NCI-H524 (cell line): ENCODE data around the gene MRAS.

Source experiments
- DNase-seq, 2 experiments: peaks; one replicate each; lab custom pipeline; 2025; lab: John Stamatoyannopoulos, UW

MRAS gene

DNA sequence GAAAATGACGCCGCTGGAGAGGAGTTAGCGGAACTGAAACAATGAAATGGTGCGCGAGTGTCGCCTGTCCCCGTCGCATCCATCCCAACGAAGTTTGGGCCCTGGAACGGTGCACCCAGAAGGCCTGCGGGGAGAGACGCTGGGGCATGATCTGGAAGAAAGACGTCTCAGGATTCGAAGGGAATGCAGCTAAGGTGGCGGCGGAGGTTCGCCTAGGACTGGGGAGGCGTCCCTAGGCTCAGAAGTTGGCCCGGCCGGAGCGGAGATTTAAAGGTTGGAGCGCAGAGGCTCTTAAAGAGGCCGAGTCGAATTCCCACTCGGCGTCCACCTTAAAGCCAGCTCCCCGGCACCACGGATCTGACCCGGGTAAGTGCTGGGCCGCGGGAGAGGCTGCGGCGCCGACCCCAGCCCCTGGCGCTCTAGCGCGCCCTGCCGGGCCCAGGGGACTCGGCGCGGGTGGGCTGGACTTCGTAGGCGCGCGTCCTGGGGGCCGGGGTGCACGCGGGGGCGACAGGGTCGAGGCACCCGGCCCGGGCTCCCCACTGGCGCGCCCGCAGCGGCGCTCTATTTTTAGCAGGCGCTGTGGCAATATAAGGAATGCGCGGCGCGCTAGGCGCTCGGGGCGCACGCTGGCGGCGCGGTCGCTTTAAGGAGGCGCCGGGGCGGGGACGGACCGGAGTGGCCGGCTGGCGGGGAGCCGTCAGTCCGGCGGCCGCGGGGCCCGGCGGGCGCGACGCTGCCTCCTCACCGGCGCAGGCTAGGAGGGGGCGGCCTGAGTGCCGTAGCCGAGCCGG lies at the start of gene MRAS:
MRAS (plus strand) TSS at position 620 of the 794 bp plus-strand sequence. CDS start 24,305 bp downstream, outside the sequence.
- peak; percentile 61 to 82 for DNase-seq

DNA sequence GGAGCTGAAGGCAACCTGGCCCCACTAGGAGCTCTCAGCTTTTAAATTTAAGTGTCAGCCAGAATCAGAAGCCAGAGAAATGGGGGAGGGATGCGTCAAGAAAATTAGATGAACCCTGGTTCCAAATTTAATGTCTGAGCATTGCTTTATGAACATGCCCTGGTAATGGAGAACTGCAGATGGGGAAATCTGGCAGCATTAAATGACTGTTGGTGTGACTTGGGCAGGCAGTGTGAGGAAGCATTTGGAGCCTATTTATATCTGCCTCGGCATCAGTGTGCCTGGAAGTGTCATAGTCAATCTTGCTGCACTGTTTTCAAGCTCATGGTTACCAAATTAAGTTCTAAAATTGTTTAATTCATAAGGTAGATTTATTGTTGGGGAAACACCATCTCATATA lies 47.7 kb upstream of the MRAS start:
- DNase-seq = no peak

DNA sequence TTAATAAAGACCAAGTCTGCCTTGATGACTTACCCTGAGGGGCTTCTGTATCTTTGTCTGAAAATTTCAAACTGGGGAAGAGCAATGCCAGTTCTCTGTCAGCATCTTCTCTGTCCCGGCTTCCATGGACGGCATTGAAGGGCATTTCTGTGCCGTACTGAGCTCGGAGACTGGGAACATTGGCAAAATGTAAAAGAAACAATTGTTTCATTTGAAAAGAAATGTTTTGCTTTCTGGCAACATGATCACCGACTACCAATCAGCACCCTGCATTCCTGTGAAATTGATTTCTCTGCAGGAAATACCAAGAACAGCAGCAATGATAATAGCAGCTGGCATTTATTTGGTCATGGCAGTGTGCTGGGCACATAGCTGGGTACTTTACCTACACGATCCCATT lies 44.9 kb upstream of the MRAS start:
- no peak for DNase-seq

DNA sequence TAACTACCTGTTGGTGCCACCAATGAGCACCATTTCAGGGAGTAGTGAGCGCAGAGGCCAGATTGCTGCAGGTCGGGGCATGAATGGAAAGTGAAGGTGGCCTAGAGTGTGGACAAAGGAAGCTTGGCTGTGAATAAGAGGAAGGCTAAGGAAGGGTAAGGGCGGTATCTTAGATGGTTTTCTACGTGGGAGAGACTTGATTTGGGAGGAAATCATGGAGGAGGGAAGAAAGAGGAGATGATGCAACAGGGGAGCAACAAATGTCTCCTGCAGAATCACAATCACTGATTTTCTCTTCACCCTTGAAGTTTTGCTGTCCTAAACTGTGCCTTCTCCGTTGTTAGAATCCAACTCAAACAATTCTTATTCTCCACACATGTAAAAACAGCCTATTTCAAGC lies 40.5 kb upstream of the MRAS start:
- DNase-seq = no peak

DNA sequence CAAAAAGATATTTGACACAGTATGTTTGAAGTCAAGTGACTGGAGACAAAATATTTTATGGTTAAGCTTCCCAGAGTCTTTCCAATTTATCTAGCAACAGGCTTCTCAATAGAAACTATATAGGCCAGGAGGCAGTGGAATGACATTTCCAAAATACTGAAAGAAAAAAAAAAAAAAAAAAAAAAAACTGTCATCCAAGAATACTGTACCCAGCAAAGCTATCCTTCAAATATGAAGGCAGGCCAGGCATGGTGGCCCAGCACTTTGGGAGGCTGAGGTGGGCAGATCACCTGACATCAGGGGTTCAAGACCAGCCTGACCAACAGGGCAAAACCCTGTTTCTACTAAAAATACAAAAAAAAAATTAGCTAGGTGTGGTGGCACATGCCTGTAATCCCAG lies 39.6 kb upstream of the MRAS start:
- DNase-seq = no peak

DNA sequence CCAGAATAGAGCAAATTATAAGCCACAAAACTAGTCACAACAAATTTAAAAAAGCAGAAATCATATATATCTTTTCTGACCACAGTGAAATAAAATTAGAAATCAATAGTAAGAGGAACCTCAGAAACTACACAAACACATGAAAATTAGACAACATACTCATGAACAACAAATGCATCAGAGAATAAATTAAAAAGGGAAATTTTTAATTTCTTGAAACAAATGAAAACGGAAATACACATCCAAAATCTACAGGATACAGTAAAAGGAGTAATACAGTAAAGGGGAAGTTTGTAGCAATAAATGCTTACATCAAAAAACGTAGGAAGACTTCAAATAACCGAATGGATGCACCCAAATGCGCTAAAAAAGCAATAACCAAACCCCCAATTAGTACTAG lies 37.9 kb upstream of the MRAS start:
- DNase-seq = no peak

DNA sequence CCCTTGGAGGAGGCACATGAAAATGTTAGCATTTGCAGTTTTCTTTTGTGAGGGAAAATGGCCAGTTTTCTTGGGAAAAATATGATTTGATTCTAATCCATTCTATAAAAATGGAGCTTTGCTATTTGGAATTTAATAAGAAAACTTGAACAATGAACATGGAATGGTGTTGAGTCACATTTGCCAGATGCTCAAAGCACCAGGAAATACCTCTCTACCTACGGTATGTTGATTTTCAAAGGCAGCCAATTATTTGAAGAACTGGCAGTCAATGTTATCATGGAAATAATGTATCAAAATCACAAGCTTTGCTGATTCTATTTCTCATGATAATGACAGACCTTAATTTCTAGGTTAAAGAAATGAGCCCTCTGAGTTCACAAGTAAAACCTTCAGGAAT lies 33.6 kb upstream of the MRAS start:
- DNase-seq = no peak

DNA sequence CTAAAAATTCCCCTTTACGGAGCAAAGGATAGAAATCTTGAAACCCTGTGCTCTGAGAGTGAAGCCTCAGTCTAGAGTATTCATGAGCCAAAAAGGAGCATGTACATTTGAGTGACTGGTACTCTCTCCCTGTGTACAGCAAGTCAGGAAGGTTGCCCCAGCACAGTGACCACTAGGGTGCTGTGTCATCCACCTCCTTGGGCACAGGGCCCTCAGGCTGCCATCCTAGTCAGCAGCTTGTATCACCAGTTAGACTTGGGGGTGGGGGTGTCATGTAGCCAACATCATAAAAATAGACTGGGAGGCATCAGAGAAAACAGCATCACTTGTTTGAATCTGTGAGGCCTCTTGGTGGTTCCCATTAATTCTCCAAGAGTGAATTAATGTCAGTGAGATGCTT lies 30.7 kb upstream of the MRAS start:
- DNase-seq = no peak

DNA sequence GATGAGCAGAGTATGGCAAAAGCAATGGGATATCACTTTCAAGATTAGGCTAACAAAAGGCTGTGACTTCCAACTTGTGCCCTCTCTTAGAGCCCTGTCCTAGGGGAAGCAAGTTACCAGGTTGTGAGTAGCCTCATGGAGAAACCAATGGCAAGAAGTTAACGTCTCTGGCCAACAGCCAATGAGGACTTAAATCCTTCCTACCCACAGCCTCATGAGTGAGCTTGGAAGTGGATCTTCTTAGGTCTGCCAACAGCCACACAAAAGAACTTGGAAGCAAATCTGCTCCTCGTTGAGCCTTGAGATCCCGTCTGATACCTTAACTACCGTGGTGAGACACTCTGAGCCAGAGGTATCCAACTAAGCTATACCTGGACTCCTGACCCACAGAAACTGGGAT lies 24.4 kb upstream of the MRAS start:
- DNase-seq = no peak

DNA sequence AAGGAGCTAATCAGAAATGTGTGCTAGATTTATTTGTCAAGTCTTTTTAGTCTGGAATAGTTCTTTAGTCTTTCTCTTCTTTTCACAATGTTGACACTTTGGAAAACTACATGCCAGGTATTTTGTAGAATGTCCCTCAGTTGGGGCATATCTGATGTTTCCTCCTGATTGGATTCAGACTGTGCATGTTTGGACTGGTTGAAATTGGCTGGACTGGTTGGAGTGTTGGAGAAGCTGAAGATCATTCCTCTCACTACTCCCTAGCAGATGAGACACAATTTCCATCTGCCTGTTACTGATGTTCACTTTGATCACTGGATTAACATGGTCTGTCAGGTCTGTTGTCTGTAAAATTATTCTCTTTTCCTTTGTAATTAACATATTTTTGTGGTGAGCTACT lies 22.4 kb upstream of the MRAS start:
- DNase-seq = no peak

DNA sequence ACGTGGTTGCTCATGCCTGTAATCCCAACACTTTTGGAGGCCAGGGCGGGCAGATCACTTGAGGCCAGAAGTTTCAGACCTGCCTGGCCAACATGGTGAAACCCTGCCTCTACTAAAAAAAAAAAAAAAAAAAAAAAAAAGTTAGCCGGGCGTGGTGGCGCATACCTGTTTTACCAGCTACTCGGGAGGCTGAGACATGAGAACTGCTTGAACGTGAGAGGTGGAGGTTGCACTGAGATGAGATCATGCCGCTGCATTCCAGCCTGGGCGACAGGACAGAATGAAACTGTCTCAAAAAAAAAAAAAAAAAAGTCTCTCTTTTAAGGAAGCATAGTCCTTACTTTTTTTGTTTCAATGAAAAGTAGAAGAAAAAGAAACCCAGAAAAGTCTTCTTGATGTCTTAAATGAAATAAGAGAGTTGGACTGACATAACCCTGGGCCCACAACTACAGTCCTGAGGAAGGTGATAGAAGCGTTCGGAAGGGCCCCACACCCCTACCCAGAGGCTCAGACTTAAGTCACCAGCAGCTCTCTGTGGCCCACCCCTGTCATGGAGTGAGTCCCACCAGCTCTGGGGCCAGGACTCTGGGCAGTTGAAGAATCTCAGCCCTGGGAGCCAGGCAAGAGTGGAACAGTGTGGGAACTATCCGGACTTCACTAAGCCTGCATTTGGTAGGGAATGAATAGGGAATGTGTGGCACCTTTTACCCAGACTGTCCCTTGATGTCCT lies 21.3 kb upstream of the MRAS start:
- no peak for DNase-seq

DNA sequence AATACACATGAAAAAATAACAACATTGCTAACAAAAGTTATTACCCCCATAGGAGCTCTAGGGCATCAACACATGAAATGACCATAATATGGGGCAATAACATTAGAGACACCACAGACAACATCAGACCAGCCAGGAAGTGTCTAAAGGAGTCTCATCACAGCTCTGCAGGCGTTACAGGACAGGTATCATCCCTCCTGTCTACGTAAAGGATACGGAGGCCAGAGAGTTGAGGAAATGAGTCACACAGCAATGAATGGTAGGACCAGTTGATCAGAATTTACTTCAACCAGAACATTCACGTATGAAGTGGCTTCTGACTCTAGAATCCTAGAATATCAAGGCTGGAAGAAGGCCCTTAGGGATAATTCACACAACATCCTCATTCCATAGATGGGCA lies 20.5 kb upstream of the MRAS start:
- DNase-seq = no peak

DNA sequence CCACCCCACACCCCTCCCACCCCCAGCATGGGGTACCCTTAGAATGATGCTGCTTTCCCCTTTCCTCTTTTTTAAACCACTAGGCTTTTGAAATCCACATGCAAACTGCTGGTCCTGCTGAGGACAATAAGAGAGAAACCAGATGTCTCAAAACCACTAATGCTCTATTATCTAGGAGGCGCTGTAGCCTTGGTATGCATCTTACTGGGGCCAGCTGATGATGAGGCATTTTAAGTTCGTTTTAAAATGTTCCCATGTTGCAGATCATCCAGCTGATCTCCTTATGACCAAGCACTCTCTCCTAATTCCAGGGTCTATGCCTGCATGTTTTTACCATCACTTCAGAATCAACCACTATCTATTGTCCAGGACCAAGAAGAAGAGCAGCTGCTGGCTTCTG lies 20.0 kb upstream of the MRAS start:
- DNase-seq = peak in 1 of 2 experiments; percentile 56

DNA sequence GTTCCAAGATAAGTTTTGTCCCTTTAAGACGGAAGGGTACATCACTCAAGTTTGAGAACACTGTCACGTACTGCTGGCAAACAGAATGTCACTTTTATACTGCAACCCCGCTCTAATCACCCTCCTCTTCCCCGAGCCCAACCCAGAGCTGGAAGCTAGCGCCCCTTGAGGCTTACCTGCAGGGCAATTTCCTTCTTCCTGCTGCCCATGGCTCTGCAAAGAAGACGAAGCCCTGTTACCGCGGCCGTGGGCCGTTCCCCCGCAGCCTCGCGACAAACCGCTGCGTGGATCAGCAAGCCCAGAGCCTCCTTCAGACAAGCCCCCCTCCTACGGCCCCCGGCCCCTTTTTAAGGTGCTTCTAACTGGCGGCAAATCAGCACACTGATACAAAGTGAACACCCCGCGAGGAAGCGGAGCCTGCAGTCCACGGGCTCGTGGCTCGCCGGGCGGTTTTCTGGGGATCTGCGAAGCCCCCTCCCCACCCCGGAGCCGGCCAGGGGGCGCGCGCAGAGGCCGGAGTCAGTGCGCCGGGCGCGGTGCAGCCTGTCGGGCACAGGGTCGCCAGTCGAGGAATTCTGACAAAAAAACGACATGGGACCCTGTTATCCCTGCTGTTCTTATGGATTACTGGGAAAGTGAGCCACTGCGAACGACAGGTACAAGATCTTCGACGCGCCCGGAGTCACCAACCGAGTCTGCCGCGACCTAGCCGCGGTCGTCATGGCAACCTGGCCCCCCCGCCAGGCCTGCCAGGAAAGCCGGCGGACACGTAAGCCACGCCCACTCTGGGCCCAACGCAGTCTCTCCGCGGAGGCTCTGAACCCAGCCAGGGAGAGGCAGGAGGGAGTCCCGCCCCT lies 19.0 kb upstream of the MRAS start, which contains the start of gene NME9:
NME9 (minus strand) TSS at position 725 of the 857 bp plus-strand sequence; CDS start at position 209, 516 bp downstream.
- DNase-seq = peak; percentile 99

DNA sequence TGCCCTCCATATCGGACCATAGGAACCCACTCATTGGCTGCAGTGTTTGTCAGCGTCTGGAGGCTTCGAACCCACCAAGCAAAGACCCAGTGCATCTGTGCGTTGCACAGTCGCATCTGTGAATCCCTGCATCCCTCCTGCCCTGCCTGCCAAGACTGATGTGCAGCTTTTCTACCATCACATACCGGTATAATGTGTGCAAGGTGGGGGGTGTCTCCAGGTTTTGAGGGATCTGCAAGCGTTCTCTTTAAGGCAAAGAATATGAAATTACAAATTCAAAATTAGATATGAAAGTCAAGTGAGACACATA lies 18.4 kb upstream of the MRAS start:
- no peak for DNase-seq

DNA sequence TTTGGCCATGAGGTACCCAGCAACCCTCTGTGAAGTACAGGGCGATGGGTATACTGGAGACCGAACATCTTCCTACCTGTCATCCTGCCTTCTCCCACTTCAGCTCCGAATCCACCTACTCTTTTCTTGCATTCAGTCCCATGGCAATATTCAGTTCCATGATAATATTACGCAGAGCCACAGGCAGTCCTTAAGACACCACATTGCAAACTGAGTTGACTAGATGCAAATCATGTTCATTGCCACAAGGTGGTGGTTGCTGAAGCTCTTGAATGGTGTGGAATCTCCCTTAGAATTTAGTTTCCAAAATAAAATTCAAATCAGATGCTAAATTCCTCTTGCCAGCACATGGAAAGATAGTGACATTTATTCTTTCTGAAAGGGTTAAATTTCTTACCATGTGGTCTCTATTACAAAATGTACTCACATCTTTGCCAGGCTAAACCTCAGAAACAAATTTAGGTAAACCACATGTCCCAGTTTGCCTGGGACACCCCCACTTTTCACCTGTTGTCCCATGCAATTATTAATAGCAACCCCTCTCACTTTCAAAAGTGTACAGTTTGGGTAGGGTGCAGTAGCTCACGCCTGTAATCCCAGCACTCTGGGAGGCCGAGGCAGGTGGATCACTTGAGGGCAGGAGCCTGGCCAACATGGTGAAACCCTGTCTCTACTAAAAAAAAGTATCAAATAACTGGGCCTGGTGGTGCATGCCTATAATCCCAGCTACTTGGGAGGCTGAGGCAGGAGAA lies 17.1 kb upstream of the MRAS start:
- DNase-seq = no peak

DNA sequence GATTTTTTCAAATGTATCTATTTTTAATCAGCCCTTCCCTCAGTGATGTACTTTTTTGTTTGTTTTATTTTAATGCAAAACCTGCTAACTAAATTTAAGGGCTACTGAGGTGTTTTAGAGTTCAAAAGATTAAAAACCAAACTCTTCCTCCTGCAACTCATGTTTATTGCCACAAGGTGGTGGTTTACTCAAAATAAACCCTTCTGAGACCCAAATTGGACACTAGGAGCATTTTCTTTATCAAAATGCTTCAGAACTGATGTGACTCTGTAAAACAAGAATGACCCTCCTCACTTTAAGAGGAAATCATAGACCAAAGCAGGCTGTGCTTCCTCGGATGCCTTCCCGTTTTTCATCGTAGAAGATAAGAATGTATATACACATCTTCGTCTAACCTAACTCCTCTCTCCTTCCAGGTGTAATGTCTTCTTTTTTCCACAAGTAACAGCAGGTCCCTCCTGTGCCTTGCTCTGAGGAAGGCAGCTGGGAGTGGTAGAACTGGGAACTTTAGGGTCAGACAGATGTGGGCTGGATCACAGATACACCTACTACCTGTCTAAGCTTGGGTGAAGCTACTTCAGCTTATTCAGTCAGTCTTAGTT lies 15.8 kb upstream of the MRAS start:
- peak; percentile 12 to 50 for DNase-seq

DNA sequence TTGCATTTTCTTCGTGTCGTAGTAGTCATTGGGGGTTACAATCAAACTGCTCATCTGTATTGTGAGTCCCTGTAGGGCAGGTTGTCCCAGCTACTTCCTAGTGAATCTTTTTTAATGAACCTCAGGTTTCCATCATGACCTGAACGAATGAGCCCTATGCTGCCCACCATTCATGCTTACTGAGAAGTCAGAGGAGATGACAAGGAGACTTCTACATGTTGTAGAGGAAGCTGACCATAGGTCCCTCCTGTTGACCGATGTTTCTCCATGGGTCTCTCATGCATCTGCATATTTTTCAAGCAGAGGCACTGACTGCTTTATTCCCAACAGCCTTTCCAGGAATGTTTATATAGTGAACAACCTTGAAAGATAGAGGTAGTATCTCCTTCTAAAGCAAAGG lies 13.8 kb upstream of the MRAS start:
- DNase-seq = no peak

DNA sequence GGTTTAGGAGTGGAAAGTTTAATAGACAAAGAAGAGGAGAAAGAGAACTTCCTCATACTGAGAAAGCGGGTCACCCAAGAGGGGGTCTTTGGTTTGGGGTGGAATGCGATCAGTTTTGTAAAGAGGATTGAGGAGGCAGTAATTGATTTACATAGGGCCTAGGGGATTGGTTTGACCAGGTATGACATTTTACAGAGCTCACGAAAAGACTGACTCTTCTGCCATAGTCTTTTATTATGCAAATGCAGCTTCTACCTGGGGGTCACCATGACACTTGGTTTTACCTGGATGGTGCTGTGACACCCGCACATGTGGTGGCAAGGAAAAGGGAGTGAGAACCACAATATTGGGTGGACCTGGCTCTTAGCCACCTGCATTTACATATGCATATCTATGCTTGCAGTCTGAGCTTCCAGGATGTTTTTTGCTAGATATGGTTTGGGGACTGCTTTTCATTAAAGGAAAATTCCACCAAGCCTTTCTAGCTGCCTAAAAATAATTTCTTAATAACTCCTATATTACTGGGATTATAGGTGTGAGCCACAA lies 11.9 kb upstream of the MRAS start:
- no peak for DNase-seq

DNA sequence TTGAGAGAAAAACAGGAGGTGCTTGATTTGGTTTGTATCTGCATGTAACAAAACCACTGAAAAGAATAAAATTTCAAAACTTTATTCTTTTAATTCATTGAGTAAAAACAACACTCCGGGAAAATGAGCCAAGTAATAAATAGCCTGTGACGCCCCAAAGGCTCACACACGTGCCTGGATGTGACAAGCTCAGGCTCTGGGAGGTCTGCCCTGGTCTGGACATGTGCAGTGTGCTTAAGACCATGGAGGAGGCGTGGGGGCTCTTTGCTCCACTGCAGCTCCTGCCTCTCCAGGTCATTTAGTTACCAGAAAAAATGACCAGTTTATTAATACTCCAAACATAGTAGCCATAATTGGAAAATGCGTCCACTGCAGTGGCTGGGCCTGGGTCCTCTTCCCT lies 10.1 kb upstream of the MRAS start:
- peak in 1 of 2 experiments; percentile 14 for DNase-seq

DNA sequence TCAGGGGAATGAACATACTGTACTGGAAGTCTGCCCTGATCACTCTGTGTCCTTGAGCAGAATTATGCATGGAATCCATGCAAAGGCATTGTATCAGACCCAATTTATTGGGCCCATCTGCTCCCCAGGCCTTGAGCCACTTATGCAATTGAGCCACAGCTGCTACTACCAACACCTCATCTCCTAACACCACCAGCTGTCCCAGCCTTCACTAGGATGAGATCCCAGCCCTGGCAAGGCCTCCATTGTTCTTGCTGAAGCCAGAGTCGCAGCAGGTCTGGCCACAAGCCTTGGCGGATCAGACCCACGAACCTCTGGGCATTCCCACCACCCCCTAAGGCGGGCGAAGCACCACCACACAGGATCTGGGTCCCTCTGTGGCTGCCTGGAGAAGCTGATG lies 9.6 kb upstream of the MRAS start:
- DNase-seq = peak; percentile 99
